ENCODE measurements around the gene PACS2.
"Not testable (repeated sequence)": the region's sequence is repeated elsewhere in the genome, so short reads cannot be mapped to it uniquely, and the experiment has no call there.

Gene PACS2

GRCh38 chr14:105324871-105325270 lies 10.3 kb downstream of the PACS2 start:
- no peak for DNase-seq (ENCODE audit: low read depth)

GRCh38 chr14:105325303-105325702 lies 10.8 kb downstream of the PACS2 start:
- no peak overlapping the region for H3K4me3 ChIP-seq (ENCODE audit: low read length)
- no peak for DNase-seq (ENCODE audit: low read depth)

More at GRCh38 chr14:105324871-105325270, 10.3 kb downstream of the PACS2 start:
- no peak overlapping the region for H3K4me3 ChIP-seq (ENCODE audit: low read length)
- no peak for TF ChIP-seq CTCF (conservative IDR thresholded peaks at IDR 0.05; ENCODE audit: low read depth, low read length)

GRCh38 chr14:105325716-105326567 lies 11.4 kb downstream of the PACS2 start:
- no peak overlapping the region for H3K4me3 ChIP-seq (ENCODE audit: low read length)
- TF ChIP-seq CTCF (conservative IDR thresholded peaks at IDR 0.05; ENCODE audit: low read depth, low read length): no peak
- DNase-seq (ENCODE audit: low read depth): no peak

More at GRCh38 chr14:105325303-105325702, 10.8 kb downstream of the PACS2 start:
- no peak for TF ChIP-seq CTCF (conservative IDR thresholded peaks at IDR 0.05; ENCODE audit: low read depth, low read length)

- no peak for TF ChIP-seq CTCF (conservative IDR thresholded peaks at IDR 0.05; ENCODE audit: low read depth, low read length)
- no peak overlapping the region for H3K4me3 ChIP-seq (ENCODE audit: low read length)
- DNase-seq (ENCODE audit: low read depth): no peak
These were observed 12.0 kb downstream of the PACS2 start for GRCh38 chr14:105326568-105326867.

- DNase-seq (ENCODE audit: low read depth): no peak
- no peak for TF ChIP-seq CTCF (conservative IDR thresholded peaks at IDR 0.05; ENCODE audit: low read depth, low read length)
- no peak overlapping the region for H3K4me3 ChIP-seq (ENCODE audit: low read length)
These were observed 12.5 kb downstream of the PACS2 start for GRCh38 chr14:105326891-105327694.

GRCh38 chr14:105327695-105328045 lies 13.1 kb downstream of the PACS2 start:
- not testable (repeated sequence) for DNase-seq (ENCODE audit: low read depth); H3K4me3 ChIP-seq (ENCODE audit: low read length)

GRCh38 chr14:105328070-105328677 lies 13.6 kb downstream of the PACS2 start:
- no peak overlapping the region for H3K4me3 ChIP-seq (ENCODE audit: low read length)
- TF ChIP-seq CTCF (conservative IDR thresholded peaks at IDR 0.05; ENCODE audit: low read depth, low read length): no peak
- DNase-seq (ENCODE audit: low read depth): no peak

Data from retinal pigment epithelial cell (primary cell).